ENCODE data around the gene HINFP. TPM values are rescaled to one million over a fixed set of nuclear protein-coding genes. Genes with fewer than 3 reads are reported as not detected.
"Not testable (repeated sequence)": the region's sequence is repeated elsewhere in the genome, so short reads cannot be mapped to it uniquely, and the experiment has no call there.

The HINFP gene
- total RNA-seq, 1 experiment from 2014 or later: 38.1 TPM

DNA sequence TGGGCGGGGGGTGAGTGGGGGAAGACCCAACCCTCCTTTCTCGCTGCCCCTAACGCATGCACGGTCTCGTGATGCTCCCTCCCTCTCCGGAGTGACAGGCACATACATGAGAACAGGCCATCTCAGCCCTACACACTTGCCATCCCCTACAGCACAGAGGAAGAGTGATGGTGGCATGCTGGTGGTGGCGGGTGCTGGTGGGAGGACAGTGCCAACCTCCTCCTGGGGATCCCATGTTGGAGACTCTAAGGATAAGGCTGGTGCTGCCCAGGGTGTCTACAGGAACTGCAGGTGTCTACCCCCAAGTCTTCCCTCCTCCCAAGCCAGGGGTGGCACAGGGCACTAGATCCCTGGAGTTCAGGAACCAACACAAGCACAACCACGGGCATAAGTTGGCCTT lies 40.5 kb downstream of the HINFP start:
- no peak for ATAC-seq
- Histone ChIP-seq H3K4me1 (ENCODE audit: control insufficient read depth in 1 of 2, insufficient read depth in 2 of 2, low read length in 2 of 2) (peaks cover 15 to 16% of the 10 kb centered on the region in 2 experiments), H2AFZ (ENCODE audit: low read depth, low read length, poor library complexity, severe bottlenecking) (no peak overlapping the region), H3K36me3 (ENCODE audit: control insufficient read depth in 1 of 2, insufficient read depth in 2 of 2, low read length in 2 of 2) (no peaks in the 10 kb centered on the region), H3K9ac (ENCODE audit: low read length) (no peak overlapping the region), H3K79me2 (ENCODE audit: insufficient read depth, low read length) (no peaks in the 10 kb centered on the region), H3K4me2 (ENCODE audit: low read length) (no peak overlapping the region), H4K20me1 (ENCODE audit: insufficient read depth) (no peaks in the 10 kb centered on the region), H3K27me3 (ENCODE audit: insufficient read depth, low read length) (no peaks in the 10 kb centered on the region), H3K9me2 (ENCODE audit: insufficient read depth) (no peaks in the 10 kb centered on the region), H3K27ac (ENCODE audit: low read depth, low read length) (no peak overlapping the region), H3K4me3 (replicated peaks in 1 of 2; ENCODE audit: low read depth in 1 of 2, low read length in 2 of 2) (no peak overlapping the region), H3K9me3 (ENCODE audit: control insufficient read depth in 1 of 2, insufficient read depth in 1 of 2, low read depth in 1 of 2, low read length in 2 of 2) (no peaks in the 10 kb centered on the region)
- ChIA-PET POLR2A (no interaction called here), RAD21 (ENCODE audit: low non-redundant PET in 1 of 2, low total read pairs in 2 of 2, uncharacterized antibody in 2 of 2, unreplicated experiment in 2 of 2) (no interaction called here), CTCF (no interaction called here)
- TF ChIP-seq CEBPB (IDR thresholded peaks at IDR 0.05; ENCODE audit: low read depth) (no peak), FOSL1 (IDR thresholded peaks at IDR 0.05; ENCODE audit: low read depth) (no peak), RAD21 (IDR thresholded peaks at IDR 0.05; ENCODE audit: low read depth) (no peak), EGR1 (IDR thresholded peaks at IDR 0.05; ENCODE audit: low read depth) (no peak), EZH2phosphoT487 (IDR thresholded peaks at IDR 0.05; ENCODE audit: borderline replicate concordance) (no peak)
- TF ChIP-seq, protein P1, sequence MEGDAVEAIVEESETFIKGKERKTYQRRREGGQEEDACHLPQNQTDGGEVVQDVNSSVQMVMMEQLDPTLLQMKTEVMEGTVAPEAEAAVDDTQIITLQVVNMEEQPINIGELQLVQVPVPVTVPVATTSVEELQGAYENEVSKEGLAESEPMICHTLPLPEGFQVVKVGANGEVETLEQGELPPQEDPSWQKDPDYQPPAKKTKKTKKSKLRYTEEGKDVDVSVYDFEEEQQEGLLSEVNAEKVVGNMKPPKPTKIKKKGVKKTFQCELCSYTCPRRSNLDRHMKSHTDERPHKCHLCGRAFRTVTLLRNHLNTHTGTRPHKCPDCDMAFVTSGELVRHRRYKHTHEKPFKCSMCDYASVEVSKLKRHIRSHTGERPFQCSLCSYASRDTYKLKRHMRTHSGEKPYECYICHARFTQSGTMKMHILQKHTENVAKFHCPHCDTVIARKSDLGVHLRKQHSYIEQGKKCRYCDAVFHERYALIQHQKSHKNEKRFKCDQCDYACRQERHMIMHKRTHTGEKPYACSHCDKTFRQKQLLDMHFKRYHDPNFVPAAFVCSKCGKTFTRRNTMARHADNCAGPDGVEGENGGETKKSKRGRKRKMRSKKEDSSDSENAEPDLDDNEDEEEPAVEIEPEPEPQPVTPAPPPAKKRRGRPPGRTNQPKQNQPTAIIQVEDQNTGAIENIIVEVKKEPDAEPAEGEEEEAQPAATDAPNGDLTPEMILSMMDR (IDR thresholded peaks at IDR 0.05 in 2 of 3, conservative IDR thresholded peaks at IDR 0.05 in 1 of 3; ENCODE audit: borderline replicate concordance in 1 of 3, insufficient read depth in 1 of 3, low read depth in 2 of 3, low read length in 2 of 3): no peak
- BruUV-seq (replicated peaks): no TSS peak
- intact Hi-C loops (cut with micrococcal nuclease): no loop called here
- DNase-seq (ENCODE audit: low read depth, low spot score): no peak

DNA sequence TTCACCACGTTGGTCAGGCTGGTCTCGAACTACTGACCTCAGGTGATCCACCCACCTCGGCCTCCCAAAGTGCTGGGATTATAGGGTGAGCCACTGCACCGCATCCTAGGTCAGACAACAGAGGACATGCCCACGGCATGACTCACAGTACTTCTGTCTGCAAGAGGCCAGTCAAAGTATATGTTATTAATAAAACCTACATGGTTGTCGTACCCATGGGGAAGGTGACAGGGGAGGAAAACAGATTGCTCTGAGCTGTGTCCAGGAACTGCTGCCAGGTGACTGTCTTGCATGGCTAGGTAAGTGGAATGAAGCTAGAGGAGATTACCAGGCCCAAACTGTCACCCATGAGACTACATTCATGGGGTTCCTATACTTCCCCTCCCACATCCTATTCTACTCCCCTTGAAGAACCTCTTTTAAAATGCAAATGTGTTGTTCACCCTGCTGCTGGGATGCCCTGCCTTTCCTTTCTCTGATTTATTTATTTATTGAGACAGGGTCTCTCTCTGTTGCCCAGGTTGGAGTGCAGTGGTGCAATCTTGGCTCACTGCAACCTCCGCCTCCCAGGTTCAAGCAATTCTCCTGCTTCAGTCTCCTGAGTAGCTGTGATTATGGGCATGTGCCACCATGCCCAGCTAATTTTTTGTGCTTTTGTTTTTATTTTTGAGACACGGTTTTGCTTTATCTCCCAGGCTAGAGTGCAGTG lies 45.1 kb downstream of the HINFP start:
- Histone ChIP-seq H3K27me3 (ENCODE audit: insufficient read depth, low read length) (no peaks in the 10 kb centered on the region), H2AFZ (ENCODE audit: low read depth, low read length, poor library complexity, severe bottlenecking) (no peak overlapping the region), H3K4me3 (replicated peaks in 1 of 2; ENCODE audit: low read depth in 1 of 2, low read length in 2 of 2) (no peak overlapping the region), H3K4me1 (ENCODE audit: control insufficient read depth in 1 of 2, insufficient read depth in 2 of 2, low read length in 2 of 2) (peaks cover 29 to 46% of the 10 kb centered on the region in 2 experiments), H3K9ac (ENCODE audit: low read length) (no peak overlapping the region), H3K36me3 (ENCODE audit: control insufficient read depth in 1 of 2, insufficient read depth in 2 of 2, low read length in 2 of 2) (no peaks in the 10 kb centered on the region), H4K20me1 (ENCODE audit: insufficient read depth) (no peaks in the 10 kb centered on the region), H3K4me2 (ENCODE audit: low read length) (peak overlapping the region; percentile 48), H3K9me3 (ENCODE audit: control insufficient read depth in 1 of 2, insufficient read depth in 1 of 2, low read depth in 1 of 2, low read length in 2 of 2) (no peaks in the 10 kb centered on the region), H3K27ac (ENCODE audit: low read depth, low read length) (peak overlapping the region; percentile 36; the same call in 1 of the 2 replicates), H3K79me2 (ENCODE audit: insufficient read depth, low read length) (no peaks in the 10 kb centered on the region; the same call in 1 of the 2 replicates), H3K9me2 (ENCODE audit: insufficient read depth) (no peaks in the 10 kb centered on the region)
- POLR2A ChIA-PET: interaction anchor here (0.7 kb wide), 1 partner anchor 15 kb away, joined by 3 read pairs; no protein-coding TSS in a partner anchor
- CTCF ChIA-PET: interaction anchor here (1.1 to 1.5 kb wide), 3 partner anchors 11 to 172 kb away, joined by 3 to 5 read pairs (median 4); partner anchors contain the start of gene CBL
- intact Hi-C loops (cut with micrococcal nuclease): no loop called here
- ATAC-seq (peak; percentile 22), DNase-seq (ENCODE audit: low read depth, low spot score) (no peak)
- RAD21 ChIA-PET (ENCODE audit: low non-redundant PET in 1 of 2, low total read pairs in 2 of 2, uncharacterized antibody in 2 of 2, unreplicated experiment in 2 of 2): no interaction called here
- TF ChIP-seq JUND (IDR thresholded peaks at IDR 0.05): peak; percentile 50; the same call in 1 of the 2 replicates
- no peak for TF ChIP-seq ELF1 (IDR thresholded peaks at IDR 0.05; ENCODE audit: borderline replicate concordance, low read depth)
- TF ChIP-seq EGR1 (IDR thresholded peaks at IDR 0.05; ENCODE audit: low read depth): peak; percentile 53
- TF ChIP-seq EZH2phosphoT487 (IDR thresholded peaks at IDR 0.05; ENCODE audit: borderline replicate concordance): no peak
- peak; percentile 36; the same call in 1 of the 2 replicates for TF ChIP-seq CBX3 (IDR thresholded peaks at IDR 0.05; ENCODE audit: low read depth)
- no TSS peak for BruUV-seq (replicated peaks)

- H3K9me3 ChIP-seq (ENCODE audit: control insufficient read depth in 1 of 2, insufficient read depth in 1 of 2, low read depth in 1 of 2, low read length in 2 of 2); H2AFZ ChIP-seq (ENCODE audit: low read depth, low read length, poor library complexity, severe bottlenecking); H3K9ac ChIP-seq (ENCODE audit: low read length); H4K20me1 ChIP-seq (ENCODE audit: insufficient read depth); H3K4me3 ChIP-seq (replicated peaks in 1 of 2; ENCODE audit: low read depth in 1 of 2, low read length in 2 of 2); H3K27me3 ChIP-seq (ENCODE audit: insufficient read depth, low read length); BruUV-seq (replicated peaks); H3K4me2 ChIP-seq (ENCODE audit: low read length); DNase-seq (ENCODE audit: low read depth, low spot score); H3K9me2 ChIP-seq (ENCODE audit: insufficient read depth); ATAC-seq; H3K36me3 ChIP-seq (ENCODE audit: control insufficient read depth in 1 of 2, insufficient read depth in 2 of 2, low read length in 2 of 2); RAD21 ChIA-PET (ENCODE audit: low non-redundant PET in 1 of 2, low total read pairs in 2 of 2, uncharacterized antibody in 2 of 2, unreplicated experiment in 2 of 2); H3K79me2 ChIP-seq (ENCODE audit: insufficient read depth, low read length); intact Hi-C loops (cut with micrococcal nuclease): not testable (repeated sequence)
- POLR2A ChIA-PET: interaction anchor here (0.7 kb wide), 1 partner anchor 16 kb away, joined by 3 read pairs; no protein-coding TSS in a partner anchor
- CTCF ChIA-PET: interaction anchor here (0.8 to 1.5 kb wide), 4 partner anchors 10 to 171 kb away, joined by 3 to 5 read pairs (median 4); partner anchors contain the start of gene CBL
- Histone ChIP-seq H3K4me1 (ENCODE audit: control insufficient read depth in 1 of 2, insufficient read depth in 2 of 2, low read length in 2 of 2) (peaks cover 29 to 46% of the 10 kb centered on the region in 2 experiments), H3K27ac (ENCODE audit: low read depth, low read length) (peak overlapping the region; percentile 36; the same call in 1 of the 2 replicates)
Observed at GRCh38 chr11:119167077-119167458, 45.7 kb downstream of the HINFP start.

Data from HCT116 (cell line).